NCI-H510A treated with DMSO at 0.1 percent for 48 hours (cell line): ENCODE measurements around the gene CRPPA.
"Not testable (repeated sequence)": the region's sequence is repeated elsewhere in the genome, so short reads cannot be mapped to it uniquely, and the experiment has no call there.

Experiments used
- DNase-seq: peaks from one replicate; lab custom pipeline; 2025; lab: John Stamatoyannopoulos, UW

Gene CRPPA

DNA sequence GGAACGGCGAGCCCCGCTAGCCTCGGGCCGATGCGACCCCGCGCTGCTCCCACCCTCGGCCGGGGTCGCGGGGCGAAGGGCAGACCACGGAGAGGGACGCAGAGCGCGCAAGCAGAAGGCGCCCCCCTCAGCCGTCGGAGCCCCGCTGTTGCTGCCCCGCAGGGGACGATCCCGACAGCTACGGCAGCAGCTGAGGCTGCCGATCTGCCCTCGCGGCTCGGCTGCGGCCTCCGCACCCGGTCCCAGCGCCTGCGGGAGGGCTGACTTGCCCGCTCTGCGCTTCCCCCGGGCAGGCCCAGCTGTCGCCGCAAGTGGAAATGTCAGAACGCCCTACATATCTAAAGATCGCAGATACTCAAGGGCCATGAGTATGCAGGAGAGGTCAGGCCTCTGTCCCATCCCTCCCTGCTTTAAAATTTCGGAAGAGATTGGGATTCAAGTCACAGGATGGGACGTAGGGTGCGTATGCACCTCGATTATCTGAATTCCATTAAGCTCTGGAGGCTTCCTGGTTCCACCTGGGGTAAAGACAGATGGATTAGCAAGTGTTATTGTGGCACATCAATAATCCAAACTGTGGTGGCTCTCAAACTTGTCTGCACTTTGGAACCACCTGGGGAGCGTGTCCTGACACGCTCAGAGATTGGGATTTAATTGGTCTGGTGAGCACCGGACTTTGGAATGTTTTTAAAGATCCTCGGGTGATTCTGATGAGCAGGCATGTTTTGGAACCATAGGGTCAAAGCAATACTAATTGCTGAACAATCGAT is at the start of gene CRPPA:
Gene CRPPA, minus strand, starts transcription at position 206 of the 770 bp plus-strand sequence. CDS start 216 bp downstream, outside the sequence.
- peak; percentile 52 for DNase-seq

DNA sequence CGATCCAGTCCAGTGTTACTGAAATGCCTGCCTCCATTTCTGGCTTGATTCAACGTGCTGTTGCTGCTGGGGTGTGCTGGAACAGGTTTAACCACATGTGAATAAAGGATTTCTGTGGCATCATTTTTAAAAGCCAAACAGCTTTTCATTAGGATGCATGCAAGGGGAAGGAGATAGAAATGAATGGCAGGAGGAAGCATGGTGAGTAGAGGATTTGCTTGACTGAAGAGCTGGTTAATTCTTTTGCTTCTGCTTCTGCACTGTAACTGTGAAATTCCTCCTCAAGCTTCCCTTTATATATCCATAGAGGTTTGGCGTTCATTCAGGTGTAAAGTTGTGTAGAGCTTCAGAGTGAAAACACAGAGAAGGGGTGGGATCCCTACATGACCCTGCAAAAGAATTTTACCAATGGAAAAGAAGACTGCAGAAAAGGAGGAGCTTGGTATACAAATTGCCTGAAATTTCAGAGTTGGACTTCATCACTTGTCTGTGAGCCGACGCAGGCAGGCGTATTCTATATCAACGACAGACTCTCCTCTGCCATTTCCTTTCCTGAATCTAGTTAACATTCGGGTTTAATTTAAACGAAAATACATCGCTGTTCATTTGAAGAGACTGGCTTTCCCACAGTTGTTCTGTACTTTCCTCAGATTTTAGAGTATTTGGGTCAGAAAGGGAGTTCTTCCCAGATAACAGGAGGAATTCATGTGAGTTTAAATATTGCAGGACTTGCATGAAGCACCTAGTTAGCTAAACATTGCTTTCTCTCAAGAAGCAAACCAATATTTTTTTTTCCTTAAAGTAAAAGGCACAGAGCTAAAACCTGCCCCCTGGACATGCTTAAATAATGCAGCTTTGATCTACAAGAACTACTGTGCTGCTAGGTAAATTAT is 44.4 kb upstream of the CRPPA start, which contains the start of gene SOSTDC1:
Gene SOSTDC1, minus strand, starts transcription at position 270 of the 893 bp plus-strand sequence. Its CDS starts 70 bp downstream, at position 200.
- DNase-seq: peak; percentile 58

DNA sequence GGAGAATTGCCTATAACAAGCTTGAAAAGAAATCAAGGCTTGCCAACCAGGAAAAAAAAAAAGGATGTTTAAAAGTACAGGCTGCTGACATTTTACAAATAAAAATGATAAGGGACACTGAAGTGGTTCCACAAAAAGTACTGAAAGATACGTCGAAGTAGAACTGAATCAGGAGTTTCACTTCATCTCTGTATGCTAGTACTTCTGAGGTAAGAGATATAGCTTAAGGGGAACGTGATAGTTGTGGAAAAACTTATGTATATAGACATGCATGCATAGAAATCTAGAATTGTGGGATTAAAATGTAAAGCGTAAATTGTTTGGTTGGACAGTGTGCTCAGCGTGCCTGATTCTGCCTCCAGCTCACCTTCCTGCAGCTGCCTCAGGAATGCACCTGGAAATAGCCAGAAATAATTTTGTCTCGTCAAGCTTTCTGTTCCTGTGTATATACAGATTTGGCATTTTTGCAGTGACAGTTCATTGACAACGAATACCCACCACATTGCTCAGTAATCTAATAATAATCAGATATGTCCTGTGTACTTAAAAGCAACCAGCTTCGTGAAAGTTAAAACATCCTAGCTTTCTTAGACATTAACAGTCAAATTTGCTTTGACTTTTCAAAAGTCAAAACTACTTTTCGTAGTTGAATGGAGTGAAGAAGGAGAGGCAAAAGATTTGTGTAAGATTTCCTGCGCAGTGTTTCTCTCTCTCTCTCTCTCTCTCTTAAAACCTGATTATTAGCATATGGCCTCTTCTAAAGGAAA is 42.8 kb upstream of the CRPPA start:
- DNase-seq: no peak

DNA sequence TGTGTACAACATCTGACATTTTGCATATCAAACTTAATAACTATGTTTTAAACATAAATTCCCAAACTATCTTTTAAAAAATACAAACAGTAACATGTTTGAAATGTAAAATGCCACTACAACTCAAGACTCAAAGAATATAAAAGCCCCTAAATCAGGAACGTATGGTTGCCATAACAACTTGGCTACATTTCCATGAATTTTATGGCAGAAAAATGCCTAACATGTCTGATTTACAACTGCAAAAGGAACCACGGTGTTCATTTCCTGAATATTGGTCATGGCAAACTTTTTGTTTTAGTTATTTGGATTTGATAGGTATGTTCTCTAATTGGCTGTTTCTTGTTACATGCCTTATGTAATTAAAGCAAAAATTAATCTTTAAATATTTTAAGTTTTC is 42.2 kb upstream of the CRPPA start:
- no peak for DNase-seq

DNA sequence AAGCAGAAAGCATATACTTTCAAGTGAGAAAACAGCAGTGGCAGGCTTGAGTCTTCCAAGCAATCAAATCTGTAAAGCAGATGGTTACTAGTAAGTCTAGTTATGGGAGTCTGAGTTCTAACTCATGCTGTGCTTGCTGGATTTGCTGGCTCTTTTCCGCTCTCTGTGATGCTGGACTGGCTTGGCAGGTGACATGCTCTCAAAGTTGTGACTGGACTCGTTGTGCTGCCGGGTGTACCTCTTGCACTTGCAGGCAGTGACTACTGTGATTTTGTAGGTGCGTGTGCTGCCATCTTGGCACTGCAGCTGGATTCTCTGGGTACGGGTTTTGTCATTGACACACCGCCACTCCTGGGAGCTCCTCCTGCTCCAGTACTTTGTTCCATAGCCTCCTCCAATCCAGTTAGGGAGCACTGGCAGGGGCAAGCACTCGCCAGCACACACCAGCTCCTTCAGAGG is 41.1 kb upstream of the CRPPA start:
- no peak for DNase-seq

DNA sequence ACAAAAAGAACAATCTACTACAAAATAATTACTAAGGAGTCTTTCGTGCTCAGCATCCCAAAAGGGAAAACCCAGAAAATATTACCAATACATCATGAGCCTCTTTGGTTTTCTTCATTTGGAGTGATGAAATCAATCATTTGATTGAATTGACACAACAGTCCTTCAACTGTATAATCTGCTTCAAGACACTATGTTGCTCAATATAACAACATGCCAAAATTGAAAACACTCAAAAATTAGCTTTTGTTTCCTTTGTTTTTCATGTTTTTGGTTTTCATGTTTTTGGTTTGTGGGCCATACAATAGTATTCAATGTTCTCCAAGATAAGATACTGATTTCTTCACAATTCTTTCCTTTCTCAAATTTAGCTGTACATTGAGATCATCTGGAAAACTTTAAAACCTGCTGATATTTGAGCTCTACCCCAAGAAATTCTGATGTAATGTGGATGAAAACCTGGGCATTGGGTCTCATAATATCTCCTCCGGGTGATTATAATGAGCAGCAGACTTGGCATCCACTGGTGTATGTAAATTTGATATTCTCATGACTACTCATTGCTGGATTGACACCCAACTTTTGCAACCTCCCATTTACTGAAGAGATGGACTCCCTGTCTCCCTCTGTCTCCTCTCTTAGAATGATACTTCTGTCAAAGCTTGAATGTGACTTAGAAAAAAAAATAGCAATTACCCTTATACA is 39.6 kb upstream of the CRPPA start:
- no peak for DNase-seq

DNA sequence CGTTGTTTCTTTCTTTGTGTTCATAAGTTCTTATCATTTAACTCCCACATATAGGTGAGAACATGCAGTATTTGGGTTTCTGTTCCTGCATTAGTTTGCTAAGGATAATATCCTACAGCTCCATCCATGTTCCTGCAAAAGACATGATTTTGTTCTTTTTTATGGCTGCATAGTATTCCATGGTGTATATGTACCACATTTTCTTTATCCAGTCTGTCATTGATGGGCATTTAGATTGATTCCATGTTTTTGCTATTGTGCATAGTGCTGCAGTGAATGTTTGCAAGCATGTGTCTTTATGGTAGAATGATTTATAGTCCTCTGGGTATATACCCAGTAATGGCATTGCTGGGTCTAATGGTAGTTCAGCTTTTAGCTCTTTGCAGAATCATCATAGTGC is 35.0 kb upstream of the CRPPA start:
- DNase-seq: not testable (repeated sequence)

DNA sequence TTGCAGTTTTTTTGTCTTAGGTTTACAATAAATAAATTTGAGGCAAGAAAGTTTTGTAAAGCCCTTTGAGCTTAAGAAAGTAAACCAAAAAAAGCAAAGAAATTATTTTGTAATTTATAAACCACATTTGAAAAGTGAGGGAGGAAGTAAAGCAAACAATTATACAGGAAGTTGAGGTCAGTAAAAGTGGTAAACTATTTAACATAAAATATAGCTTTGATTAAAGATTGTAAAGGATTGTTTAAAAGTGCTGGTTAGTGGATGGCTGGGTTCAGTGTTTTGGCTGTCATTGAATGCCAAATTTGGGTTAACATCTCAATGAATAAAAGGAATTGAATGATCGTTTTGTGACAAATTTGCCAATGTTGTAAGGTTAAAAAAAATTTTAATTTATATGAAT is 34.3 kb upstream of the CRPPA start:
- DNase-seq: no peak

DNA sequence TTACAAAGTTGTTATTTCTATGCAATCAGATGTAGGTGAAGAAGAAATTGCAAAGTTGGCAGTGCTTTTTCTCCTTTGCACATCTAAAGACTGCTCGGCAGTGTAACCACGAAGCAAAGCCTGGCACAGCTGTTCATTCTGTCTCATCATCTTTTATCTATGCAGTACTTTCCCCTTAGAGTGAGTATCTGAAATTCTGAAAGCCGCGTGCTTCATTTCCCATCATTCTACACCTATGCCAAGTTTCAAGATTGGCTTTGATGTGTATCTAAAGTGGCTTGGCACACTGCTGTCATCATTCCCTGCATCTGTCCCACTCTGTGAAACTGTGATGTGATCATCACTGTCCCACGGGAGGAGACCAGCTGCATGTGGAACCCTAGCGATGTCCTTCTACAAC is 29.0 kb upstream of the CRPPA start:
- no peak for DNase-seq

DNA sequence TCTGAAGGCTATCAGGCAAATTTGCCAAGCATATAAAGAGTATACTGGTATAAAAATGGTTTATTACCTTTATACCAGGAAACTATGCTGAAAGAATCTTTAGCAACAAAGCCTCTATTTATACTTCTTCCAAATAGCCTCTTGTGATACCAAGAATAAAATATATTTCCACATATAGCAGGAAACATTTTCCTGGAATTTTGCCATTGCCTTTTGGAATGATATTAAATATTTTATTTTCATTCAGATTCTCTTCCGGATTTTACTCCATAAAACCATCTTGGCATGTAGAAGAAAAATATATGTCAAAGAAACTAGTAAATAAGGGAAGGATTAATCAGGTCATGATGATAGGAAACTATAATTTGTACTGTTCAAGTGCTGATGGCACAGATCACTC is 26.5 kb upstream of the CRPPA start:
- no peak for DNase-seq

DNA sequence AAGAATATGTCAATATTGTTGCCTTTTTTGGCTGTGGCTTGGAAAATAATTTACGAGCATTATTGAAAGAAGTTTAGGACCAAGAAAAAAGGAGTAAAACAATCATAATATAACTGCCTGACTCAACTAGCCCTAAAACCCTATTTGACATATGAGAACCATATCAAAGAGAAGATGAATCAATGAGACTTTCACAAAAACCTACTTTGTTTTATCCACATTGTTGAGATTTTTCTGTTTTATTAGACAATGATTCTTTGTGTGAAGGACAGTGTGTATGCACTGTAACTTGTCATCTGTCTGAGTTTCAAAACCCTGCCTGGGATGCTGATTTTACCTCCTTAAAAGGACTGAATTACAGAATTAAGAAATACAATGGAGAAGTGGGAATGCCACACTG is 25.2 kb upstream of the CRPPA start:
- no peak for DNase-seq

DNA sequence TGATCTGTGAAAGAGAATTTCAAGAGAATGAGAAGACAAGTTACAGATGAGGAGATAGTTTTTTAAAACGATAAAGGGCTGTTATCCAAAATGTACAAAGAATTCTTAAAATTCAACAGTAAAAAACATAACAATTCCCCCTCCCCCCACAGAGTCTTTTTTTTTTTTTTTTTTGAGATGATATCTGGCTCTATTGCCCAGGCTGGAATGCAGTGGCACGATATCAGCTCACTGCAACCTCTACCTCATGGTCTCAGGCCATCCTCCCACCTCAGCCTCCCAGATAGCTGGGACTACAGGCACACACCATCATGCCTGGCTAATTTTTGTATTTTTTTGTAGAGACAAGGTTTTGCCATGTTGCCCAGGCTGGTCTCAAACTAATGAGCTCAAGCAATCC is 22.5 kb upstream of the CRPPA start:
- DNase-seq: not testable (repeated sequence)

DNA sequence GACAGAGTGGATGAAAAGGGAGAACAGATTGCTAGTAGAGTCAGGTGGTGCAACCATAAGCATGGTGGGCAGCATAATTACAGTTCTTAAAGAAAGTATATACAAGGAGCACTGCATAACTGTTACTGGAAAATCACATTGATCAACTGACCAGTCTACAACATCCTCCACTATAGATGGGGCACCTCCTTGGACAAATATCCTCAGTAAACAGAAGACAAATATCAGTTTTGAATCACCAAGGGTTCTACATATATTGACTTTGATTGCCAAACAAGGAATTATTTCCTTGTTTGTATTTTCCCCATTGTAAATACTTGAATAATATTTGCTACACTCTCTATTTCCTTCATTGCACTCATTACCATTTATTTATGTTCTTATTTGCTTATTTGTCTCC is 17.6 kb upstream of the CRPPA start:
- no peak for DNase-seq

DNA sequence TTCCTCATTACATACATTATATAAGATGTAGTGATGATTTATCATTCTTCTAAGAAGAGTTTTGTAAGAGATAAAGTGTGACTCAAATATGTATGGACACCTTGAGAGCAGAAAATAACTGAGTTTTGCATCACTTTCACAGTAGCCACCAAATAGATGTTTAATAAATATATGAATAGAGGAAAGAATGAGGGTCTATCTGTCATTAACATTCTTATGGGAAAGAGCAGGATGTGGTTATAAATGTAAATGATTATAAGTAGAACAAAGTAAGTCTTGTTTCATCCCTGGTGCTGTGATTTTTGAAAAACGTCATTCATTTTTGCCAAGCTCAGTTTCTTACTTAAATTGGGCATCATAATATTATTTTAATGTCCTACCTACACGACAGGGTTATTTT is 15.0 kb upstream of the CRPPA start:
- no peak for DNase-seq

DNA sequence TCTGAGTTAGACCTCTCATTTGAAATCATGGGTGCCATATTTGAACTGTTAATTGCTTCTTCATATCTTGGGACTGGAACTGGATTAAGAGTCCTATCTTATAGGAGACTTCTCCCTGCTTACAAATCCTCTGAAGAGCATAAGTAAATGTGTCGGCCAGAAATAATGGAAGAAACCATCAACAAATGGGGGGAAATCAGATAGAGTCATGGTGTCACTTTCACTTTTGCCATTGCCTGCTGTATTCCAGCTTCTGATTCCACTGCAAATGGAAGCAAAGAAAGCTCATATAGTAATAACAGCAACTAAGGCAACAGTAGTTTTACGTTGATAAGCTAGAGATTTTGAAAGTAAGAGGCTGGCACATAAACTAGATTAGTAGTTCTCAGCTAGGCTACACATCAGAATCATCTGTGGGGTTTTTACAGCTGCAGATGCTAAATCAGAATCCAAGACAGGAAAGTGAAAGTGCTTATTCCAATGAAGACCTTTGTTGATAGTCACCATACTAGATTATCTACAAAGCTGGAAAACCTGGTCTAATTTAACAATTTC is 12.3 kb upstream of the CRPPA start:
- no peak for DNase-seq

DNA sequence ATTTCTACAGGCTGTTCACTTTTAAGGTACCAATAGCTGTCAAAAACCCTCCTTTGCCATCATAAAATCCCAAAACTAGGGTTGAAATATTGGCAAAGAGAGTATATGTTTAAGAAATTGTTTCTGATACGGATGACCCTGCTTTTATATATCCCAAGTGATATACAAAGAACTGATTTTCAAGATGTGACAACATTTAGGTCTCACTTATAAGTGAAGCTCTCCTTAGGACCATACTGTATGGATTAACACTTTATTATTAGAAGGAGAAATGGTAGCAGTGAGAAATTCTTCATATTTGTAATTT is 11.0 kb upstream of the CRPPA start:
- DNase-seq: no peak

DNA sequence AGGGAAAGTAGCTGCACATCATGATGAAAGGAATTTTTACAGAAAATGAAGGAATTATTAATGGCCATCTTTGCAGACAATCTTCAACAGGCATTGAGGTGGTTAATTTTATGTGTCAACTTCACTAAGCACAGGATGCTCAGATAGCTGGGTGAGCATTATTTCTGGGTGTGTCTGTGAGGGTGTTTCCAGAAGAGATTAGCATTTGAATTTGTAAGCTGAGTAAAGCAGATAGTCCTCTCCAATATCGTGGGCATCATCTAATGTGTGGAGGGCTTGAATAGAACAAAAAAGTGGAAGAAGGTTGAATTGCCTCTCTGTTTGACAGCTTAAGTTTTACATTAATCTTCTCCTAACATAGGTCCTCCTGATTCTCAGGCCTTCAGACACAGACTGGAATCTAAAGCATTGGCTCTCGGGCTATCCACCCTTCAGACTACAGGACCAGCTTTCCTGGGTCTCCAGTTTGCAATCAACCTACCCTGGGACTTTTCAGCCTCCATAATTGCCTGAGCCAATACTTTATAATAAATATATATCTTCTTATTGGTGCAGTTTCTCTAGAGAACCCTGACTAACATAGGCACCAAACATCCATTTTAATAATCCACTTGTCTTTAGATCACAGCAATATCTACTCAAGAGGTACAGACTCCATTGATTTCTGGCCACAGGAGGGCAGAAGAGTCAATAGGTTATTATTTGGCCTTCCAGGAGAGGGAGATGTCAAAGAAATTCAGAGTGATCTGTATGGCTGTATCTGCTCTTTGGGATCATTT is 10.5 kb upstream of the CRPPA start:
- DNase-seq: peak; percentile 22

DNA sequence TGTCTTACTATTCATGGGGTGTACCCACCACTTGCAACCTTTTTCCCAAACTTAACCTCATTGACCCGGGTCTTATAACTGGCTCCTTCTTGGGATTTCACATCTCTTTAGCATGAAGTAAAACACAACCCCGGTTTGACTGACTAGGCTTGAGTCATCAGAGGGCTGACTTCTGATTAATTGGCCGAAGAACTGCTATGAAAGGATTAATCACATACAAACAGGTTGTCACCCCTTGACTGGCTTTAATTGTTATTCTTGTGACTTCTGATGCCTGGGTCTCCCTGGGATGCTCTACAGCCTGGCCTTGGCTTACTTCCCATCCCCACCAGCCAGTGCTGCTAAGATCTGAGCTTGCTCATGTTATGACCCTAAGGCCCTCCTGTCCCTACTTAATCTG is 8.8 kb upstream of the CRPPA start:
- no peak for DNase-seq

DNA sequence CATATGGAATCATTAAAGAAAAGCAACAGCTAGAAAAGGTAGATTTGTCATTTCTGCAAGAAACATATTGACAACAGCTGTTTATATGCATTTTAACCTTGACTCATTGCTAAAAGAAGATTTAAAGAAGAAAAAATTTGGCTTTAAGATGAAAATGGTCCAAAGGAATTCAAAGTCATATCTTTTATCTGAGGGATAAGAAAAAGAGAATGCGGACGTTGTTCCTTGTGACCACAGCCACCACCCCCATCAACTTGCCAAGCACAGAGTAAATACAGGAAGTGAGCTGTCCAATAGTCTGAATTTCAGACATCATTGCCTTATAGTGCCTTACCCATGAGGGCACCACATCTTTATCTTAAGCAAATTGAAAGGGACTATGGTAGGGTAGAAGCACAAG is 7.3 kb upstream of the CRPPA start:
- no peak for DNase-seq

DNA sequence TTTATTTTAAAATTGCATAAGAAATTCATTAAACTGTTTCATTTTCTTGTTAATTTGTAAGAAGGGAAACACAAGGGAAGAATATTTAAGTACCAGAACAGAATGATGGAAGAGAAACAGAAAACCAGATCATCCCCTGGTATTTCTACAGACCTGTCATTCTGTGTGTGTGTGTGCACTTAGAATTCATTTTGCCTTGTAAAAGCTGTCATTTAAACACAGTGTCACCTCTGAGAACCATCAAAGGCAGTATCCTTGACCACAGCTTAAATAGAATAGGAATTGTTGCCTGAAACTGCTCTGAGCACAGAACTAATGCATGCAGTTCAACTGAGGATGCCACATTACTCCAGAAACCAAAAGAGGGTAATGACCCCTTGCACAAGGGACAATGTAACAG is 6.8 kb upstream of the CRPPA start:
- DNase-seq: no peak

DNA sequence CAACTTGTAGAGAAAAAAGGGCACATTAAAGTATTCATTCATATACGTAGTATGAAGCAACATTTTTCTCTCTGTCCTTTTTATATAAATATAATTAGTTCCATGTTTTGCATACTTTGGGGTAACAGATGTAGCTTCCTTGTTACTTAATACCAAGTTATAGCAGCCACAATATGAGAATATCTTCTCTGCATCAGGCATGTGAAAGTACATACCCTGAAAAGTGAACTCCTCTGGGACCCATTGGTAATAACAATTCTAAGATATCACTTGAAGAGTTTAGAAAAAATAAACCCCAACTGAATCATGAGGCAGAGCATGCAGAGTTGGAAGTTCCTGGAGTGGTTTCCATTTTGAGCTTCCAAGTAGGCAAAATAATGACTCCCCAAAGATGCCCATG is 2.4 kb upstream of the CRPPA start:
- no peak for DNase-seq
